ENCODE measurements around the gene PEX3. TPM values are rescaled to one million over a fixed set of nuclear protein-coding genes. Genes with fewer than 3 reads are reported as not detected.

Gene PEX3, protein sequence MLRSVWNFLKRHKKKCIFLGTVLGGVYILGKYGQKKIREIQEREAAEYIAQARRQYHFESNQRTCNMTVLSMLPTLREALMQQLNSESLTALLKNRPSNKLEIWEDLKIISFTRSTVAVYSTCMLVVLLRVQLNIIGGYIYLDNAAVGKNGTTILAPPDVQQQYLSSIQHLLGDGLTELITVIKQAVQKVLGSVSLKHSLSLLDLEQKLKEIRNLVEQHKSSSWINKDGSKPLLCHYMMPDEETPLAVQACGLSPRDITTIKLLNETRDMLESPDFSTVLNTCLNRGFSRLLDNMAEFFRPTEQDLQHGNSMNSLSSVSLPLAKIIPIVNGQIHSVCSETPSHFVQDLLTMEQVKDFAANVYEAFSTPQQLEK
- 21.9 and 24.9 TPM in 2 replicates for total RNA-seq (2014; rRNA removed; shearing (Covaris generic))

DNA sequence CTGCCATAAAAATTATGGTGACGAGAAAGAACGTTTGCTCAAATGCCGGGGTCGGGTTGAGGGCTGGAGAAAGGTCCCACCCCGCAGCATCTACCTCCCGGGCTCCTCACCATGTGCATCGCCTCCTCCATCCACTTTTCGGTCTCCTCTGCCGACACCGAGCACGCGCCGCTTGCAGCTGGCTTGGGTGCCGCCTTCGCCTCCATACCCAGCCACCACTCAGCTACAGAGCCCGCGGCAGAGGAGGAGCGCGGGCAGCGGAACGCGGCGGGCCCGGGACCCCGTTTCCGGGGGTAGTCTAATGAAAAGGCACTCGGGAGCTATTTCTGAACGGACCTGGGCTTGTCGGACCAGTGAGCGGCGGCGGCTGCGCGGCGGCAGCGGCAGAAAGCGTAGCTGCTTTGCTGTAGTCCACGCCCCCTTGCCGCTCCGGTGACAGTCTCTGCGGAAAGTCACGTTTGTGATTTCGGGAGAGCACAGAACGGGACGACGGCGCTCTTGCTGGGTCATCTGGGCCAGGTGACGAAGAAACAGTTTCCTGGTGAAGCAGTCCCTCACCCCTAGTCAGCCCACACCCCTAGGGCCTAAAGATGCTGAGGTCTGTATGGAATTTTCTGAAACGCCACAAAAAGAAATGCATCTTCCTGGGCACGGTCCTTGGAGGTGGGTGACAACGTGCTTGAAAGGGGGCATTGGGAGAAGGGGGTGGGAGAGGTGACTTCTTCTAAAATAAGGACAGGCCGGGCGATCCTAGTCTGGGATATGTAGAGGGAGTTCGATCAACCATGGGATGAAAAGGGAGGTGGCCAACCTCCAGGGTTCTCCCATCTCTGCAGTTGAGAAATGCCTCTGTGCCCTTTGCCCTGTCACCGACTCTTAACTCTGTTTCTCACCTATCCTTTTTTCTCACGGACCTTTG, at the start of gene PEX3, which contains the start of gene ADAT2:
Gene PEX3, plus strand, starts transcription at position 353 of the 919 bp plus-strand sequence. Its CDS starts 238 bp downstream, at position 591.
Gene ADAT2, minus strand, starts transcription at position 243 of the 919 bp plus-strand sequence. Its CDS starts 37 bp downstream, at position 206.
- peak; percentile 90 for DNase-seq
- peak within 1 kb of the TSS; percentile 79 for H3K4me3 ChIP-seq (ENCODE audit: insufficient read depth, low read depth, low read length)
- no peaks in the 10 kb centered on the region for H3K27me3 ChIP-seq (ENCODE audit: control insufficient read depth, insufficient read depth, low read length)
- H3K36me3 ChIP-seq (replicated peaks; ENCODE audit: control insufficient read depth, insufficient read depth, low read length) = no peaks in the 10 kb centered on the region

DNA sequence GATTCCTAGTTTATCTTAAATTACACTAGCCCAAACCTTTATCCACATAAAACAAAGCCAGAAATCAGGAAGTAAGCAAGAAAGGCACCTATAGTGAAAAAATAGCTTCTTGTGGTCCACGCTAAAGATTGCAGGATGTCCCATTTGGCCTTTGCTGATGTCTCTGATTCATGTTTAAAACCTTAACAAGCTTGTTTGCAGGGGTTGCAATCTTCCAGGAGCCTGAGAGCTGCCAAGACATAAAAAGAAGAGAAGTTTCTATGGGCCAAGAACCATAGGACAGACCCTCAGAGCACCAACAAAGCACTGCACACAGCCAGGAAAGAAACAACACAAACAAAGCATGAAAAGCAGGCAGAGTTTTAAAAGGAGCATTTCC, 49.5 kb upstream of the PEX3 start:
- Histone ChIP-seq H3K4me3 (ENCODE audit: insufficient read depth, low read depth, low read length) (no peak overlapping the region), H3K36me3 (replicated peaks; ENCODE audit: control insufficient read depth, insufficient read depth, low read length) (no peaks in the 10 kb centered on the region), H3K27me3 (ENCODE audit: control insufficient read depth, insufficient read depth, low read length) (no peaks in the 10 kb centered on the region)
- no peak for DNase-seq

DNA sequence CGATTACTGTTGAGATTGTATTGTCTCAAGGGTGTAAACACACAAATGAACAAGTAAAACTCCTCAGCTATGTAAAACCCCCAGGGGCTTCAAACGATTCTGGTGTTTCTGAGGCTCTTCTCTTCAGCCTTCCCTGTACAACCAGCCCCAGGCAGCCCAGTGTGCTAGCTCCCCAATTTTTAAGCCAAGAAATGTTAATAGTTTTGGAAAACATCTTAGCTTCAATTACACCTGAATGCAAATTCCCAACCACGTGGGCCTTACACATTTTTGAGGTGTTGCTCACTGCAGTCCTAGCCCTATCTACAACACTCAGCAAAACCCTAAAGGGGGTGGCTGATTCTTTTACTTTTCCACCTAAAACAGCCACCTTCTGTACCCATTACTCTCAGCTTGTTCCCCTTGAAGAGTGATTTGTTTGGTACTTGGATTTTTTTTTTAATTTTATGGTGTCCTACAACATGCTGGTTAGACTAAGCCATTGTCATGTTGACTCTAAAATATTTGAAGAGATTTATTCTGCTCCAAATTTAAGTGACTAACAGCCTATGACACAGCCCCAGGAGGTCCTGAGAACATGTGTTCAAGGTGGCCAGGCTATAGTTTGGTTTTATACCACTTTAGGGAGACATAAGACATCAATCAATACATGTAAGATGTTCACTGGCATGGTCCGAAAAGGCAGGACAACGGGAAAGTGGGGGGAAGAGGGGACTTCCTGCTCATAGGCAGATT, 48.8 kb upstream of the PEX3 start:
- no peaks in the 10 kb centered on the region for H3K36me3 ChIP-seq (replicated peaks; ENCODE audit: control insufficient read depth, insufficient read depth, low read length)
- DNase-seq = no peak
- no peak overlapping the region for H3K4me3 ChIP-seq (ENCODE audit: insufficient read depth, low read depth, low read length)
- no peaks in the 10 kb centered on the region for H3K27me3 ChIP-seq (ENCODE audit: control insufficient read depth, insufficient read depth, low read length)

DNA sequence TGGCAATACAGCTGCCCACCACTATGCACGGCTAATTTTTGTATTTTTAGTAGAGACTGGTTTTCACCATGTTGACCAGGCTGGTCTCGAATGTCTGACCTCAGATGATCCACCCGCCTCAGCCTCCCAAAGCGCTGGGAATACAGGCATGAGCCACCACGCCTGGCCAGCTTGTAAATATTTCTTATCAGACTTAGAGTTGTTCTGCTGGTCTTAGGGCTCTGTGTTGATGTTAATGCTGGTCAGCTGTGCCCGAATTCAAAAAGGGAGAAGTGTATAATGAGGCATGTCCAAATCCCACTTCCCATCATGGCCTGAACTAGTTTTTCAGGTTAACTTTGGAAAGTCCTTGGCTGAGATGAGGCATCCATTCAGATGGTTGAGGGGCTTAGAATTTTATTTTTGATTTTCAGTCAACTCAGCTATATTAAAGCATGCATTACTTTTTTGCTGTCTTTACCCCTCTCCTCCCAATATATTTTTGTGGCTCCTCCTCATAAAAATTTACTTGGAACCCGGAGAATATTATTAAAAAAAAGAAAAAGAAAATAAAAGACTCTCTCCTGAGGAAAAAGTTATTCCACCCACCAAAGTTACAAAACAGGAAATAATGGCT, 47.8 kb upstream of the PEX3 start:
- no peak overlapping the region for H3K4me3 ChIP-seq (ENCODE audit: insufficient read depth, low read depth, low read length)
- no peaks in the 10 kb centered on the region for H3K36me3 ChIP-seq (replicated peaks; ENCODE audit: control insufficient read depth, insufficient read depth, low read length)
- H3K27me3 ChIP-seq (ENCODE audit: control insufficient read depth, insufficient read depth, low read length) = no peaks in the 10 kb centered on the region
- no peak for DNase-seq

DNA sequence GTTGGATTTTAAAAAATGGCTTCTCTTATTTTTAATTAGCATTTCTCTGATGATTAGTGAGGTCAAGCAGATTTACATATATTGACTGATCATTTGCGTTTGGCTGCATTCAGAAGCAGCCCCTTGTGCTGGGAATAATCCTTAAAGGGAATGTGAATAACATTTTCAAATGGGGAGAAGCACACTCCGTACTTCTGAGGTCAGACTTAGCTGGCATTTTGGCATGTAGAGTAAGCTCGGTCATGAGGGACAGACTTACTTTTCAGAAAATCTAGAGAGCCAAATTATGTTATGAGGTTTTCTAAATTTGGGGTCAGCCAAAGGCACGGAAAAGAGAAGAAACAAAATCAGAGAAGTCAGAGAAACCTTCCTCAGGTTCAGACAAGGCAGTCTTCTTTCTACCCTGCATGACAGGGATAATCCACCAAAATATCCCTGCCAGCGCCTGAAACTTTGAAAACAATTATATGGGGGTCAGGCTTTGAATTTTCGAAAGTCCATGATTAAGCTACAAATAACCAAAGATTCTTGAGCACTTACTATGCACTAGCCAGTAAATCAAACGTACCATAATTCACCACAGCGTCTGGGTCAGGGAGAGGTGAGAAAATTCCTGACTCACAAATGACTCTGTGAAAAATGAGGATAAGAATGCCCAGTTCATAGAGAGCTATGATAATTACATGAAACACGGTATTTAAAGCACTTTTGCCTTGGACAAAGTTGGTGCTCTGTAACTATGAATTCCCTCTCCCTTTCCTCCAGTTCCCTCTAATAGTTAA, 45.0 kb upstream of the PEX3 start:
- Histone ChIP-seq H3K27me3 (ENCODE audit: control insufficient read depth, insufficient read depth, low read length) (no peaks in the 10 kb centered on the region), H3K36me3 (replicated peaks; ENCODE audit: control insufficient read depth, insufficient read depth, low read length) (no peaks in the 10 kb centered on the region), H3K4me3 (ENCODE audit: insufficient read depth, low read depth, low read length) (no peak overlapping the region)
- no peak for DNase-seq

DNA sequence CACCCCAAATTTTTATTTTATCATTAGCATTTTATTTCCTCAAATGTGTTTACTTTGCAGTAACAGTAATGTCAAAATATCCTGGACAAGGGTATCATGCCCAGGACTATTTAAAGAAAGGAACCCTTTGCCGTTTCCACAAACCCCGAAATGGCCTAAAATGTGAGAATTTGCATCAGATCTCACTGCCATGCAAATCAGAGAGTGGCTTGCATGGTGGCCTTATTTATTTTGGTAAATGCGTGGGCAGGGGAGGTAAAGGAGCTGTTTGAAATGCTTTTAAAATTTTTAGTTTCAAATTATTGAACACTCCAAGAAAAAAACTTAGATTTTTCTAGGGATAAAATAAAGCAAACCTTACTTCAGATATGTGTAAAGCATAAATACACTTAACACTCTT, 43.9 kb upstream of the PEX3 start:
- Histone ChIP-seq H3K36me3 (replicated peaks; ENCODE audit: control insufficient read depth, insufficient read depth, low read length) (no peaks in the 10 kb centered on the region), H3K4me3 (ENCODE audit: insufficient read depth, low read depth, low read length) (no peak overlapping the region), H3K27me3 (ENCODE audit: control insufficient read depth, insufficient read depth, low read length) (no peaks in the 10 kb centered on the region)
- no peak for DNase-seq

DNA sequence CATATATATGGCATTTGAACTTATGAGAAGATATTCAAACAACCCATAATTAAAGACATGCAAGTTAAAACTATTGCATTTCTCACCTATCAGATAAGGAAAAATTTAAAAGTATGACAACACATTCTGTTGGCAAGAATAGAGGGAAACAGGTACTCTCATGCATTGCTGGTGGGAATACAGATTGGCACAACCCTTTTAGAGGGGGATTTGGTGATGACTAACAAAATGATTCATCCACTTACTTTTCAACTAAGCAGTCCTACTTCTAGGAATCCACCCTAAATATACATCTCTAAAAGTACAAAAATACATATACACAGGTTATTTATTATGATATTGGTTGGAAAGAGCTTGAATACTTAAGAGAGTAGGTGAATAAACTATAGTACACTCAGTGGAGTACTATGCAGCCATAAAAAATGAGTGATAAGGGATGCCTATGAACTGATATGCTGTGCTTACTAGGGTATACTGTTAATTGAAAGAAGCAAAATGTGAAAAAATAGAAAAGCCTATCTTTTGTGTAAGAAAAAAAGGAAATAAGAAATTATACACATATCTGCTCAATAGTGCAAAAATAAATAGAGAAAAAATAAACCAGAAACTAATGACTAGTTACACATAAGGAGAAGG, 42.3 kb upstream of the PEX3 start:
- H3K27me3 ChIP-seq (ENCODE audit: control insufficient read depth, insufficient read depth, low read length) = no peaks in the 10 kb centered on the region
- H3K36me3 ChIP-seq (replicated peaks; ENCODE audit: control insufficient read depth, insufficient read depth, low read length) = no peaks in the 10 kb centered on the region
- no peak overlapping the region for H3K4me3 ChIP-seq (ENCODE audit: insufficient read depth, low read depth, low read length)
- DNase-seq = no peak

DNA sequence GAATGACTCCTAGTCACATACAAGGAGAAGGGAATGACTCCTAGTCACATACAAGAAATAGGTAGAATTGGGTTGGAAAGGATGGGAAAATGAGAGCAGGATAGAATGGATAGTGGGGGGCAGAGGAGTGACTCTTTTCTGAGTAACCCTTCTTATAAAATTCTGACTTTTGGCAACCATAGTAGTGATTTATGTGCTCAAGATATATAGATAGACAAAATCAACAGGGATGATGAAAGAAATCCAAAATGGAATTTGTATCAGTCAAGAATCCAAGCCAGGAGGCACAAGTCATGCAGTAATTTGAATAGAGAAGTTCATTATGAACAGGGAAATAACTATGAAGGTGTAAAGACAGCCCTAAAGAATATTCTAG, 41.8 kb upstream of the PEX3 start:
- Histone ChIP-seq H3K27me3 (ENCODE audit: control insufficient read depth, insufficient read depth, low read length) (no peaks in the 10 kb centered on the region), H3K4me3 (ENCODE audit: insufficient read depth, low read depth, low read length) (no peak overlapping the region), H3K36me3 (replicated peaks; ENCODE audit: control insufficient read depth, insufficient read depth, low read length) (no peaks in the 10 kb centered on the region)
- no peak for DNase-seq

DNA sequence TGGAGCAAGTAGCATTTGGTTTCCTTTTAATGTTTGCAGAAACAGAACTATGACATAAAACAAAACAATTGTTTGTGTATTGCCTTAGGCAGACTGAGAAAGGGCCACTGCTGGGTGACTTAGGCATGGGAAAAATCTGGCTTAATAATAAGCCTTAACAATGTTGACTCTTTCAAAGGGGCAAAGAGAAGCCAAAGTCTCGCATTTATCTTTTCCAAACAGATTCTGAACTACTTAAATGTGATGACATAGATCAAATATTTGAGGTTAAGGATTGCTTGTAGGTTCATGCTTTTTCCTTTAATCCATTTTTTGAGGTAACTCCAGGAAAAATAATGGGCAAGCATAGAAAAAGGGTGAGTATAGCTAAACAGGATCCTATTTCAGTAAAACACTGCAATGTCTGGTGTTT, 39.7 kb upstream of the PEX3 start:
- no peak overlapping the region for H3K4me3 ChIP-seq (ENCODE audit: insufficient read depth, low read depth, low read length)
- no peaks in the 10 kb centered on the region for H3K36me3 ChIP-seq (replicated peaks; ENCODE audit: control insufficient read depth, insufficient read depth, low read length)
- no peak for DNase-seq
- no peaks in the 10 kb centered on the region for H3K27me3 ChIP-seq (ENCODE audit: control insufficient read depth, insufficient read depth, low read length)

DNA sequence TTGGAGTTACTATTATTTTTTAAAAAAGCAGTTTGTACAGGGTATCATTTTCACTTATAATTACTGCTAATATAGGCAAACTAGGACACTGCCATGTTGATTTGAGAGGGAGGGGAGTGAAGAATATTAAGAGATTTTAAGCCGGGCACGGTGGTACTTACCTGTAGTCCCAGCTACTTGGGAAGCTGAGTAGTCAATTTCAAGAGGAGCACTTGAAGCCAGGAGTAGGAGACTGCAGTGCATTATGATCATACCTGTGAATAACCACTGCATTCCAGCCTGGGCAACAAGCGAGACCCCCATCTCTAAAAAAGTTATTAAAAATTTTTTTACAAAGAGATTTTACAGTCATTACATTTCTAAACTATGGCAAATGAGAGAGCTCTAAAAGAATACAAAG, 35.8 kb upstream of the PEX3 start:
- H3K27me3 ChIP-seq (ENCODE audit: control insufficient read depth, insufficient read depth, low read length) = no peaks in the 10 kb centered on the region
- no peaks in the 10 kb centered on the region for H3K36me3 ChIP-seq (replicated peaks; ENCODE audit: control insufficient read depth, insufficient read depth, low read length)
- no peak overlapping the region for H3K4me3 ChIP-seq (ENCODE audit: insufficient read depth, low read depth, low read length)
- DNase-seq = no peak

DNA sequence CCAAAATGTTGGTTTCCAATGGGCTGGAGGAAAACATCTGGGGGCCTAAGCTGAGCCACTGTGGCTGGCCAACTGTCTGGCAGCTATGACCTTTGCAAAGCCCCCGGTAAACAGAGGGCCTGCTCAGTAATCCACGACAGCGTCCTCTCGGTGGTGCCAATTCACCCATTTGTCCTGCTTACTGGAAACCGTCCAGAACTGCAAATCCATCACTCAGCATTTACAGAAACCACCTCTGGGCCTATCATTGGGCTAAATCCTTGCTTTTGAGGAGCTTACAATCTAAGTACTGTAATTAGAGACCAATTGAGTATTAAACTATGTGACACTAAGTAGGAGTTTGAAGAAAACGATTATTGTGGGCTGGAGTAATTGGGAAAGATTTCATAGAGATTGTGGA, 31.1 kb upstream of the PEX3 start:
- Histone ChIP-seq H3K27me3 (ENCODE audit: control insufficient read depth, insufficient read depth, low read length) (no peaks in the 10 kb centered on the region), H3K36me3 (replicated peaks; ENCODE audit: control insufficient read depth, insufficient read depth, low read length) (no peaks in the 10 kb centered on the region), H3K4me3 (ENCODE audit: insufficient read depth, low read depth, low read length) (no peak overlapping the region)
- no peak for DNase-seq

DNA sequence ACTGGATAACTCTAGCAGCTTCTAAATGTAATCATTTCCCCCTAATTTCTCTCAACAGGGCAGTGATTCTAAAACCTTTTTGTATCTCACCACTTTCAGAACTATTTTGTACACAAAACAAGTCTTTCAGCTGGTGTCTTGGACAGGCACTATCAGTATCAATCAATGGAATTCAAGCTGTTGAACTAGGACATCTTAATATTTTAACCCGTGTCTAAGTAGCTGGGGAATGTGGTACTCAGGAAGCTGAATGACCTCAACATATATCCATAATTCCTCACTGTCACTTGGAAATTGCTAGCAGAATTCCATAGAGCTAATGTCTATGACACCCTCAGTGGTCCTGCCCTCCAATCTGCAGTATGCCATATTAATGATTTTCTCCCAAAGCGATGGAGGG, 24.6 kb upstream of the PEX3 start:
- DNase-seq = no peak
- H3K4me3 ChIP-seq (ENCODE audit: insufficient read depth, low read depth, low read length) = no peak overlapping the region
- no peaks in the 10 kb centered on the region; the same call in none of the 2 replicates for H3K36me3 ChIP-seq (replicated peaks; ENCODE audit: control insufficient read depth, insufficient read depth, low read length)
- no peaks in the 10 kb centered on the region for H3K27me3 ChIP-seq (ENCODE audit: control insufficient read depth, insufficient read depth, low read length)

DNA sequence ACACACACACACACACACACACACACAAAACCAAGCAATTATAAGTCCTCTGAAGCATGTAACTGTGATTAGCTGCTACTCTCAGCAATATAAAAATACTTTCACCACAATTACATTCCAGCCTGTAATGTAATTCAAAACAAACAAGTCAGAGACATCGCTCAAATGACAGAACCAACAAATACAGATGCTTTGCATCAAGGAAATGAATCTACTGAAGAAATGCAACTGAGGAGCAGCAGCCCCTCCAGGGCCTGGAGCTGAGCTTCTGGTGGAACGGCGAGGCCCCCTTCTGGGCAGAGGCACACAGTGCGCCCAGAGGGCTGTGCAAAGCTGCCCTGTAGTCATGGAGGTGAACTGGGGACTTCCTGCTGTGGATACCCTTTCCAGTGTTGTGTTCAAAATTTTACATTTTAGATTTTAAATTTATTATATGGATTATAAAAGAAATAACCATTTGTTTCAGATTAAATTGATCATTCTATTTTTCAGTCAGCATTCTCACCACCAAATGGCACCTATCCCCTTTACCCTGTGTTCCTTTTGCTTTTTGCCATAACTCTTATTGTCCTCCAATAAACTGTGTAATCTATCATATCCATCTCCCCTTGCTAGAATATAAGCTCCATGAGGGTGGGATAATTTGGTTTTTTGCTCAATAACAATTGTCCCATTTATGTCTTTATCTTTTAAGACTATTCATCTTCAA, 23.3 kb upstream of the PEX3 start:
- H3K36me3 ChIP-seq (replicated peaks; ENCODE audit: control insufficient read depth, insufficient read depth, low read length) = peaks cover 2% of the 10 kb centered on the region
- no peak overlapping the region for H3K4me3 ChIP-seq (ENCODE audit: insufficient read depth, low read depth, low read length)
- H3K27me3 ChIP-seq (ENCODE audit: control insufficient read depth, insufficient read depth, low read length) = no peaks in the 10 kb centered on the region
- DNase-seq = peak; percentile 81
